WTC11 (cell line): Measurements from ENCODE around the gene C3.

ENCODE experiments used
- KAT7 ChIP-seq: sonication (generic); formaldehyde crosslinking; IDR thresholded peaks from 2 replicates; pipeline ENCODE4 v1.8.1; 2023; ENCODE audit warnings: missing genetic modification reagents, mild to moderate bottlenecking, borderline replicate concordance
- MYBL2 ChIP-seq: sonication (generic); formaldehyde crosslinking; IDR thresholded peaks from 2 replicates; pipeline ENCODE4 v1.8.1; 2023; ENCODE audit warnings: mild to moderate bottlenecking, moderate library complexity, missing genetic modification reagents
- NR1H2 ChIP-seq: sonication (generic); formaldehyde crosslinking; IDR thresholded peaks from 2 replicates; pipeline ENCODE4 v1.9.0; 2021; ENCODE audit warnings: mild to moderate bottlenecking, moderate library complexity, missing genetic modification reagents
- TCF7 ChIP-seq: sonication (generic); formaldehyde crosslinking; IDR thresholded peaks from 2 replicates; pipeline ENCODE4 v1.8.0; 2022; ENCODE audit warnings: mild to moderate bottlenecking, low read depth, missing genetic modification reagents, moderate library complexity
- ZBTB21 ChIP-seq: sonication (generic); formaldehyde crosslinking; IDR thresholded peaks from 2 replicates; pipeline ENCODE4 v1.8.1; 2023; ENCODE audit warnings: mild to moderate bottlenecking, missing genetic modification reagents, borderline replicate concordance
- ZNF423 ChIP-seq: fragments of 250-450 bp; sonication (Bioruptor Pico); IDR thresholded peaks from 2 replicates; pipeline ENCODE4 v2.1.2; 2022; ENCODE audit warnings: mild to moderate bottlenecking, moderate library complexity
- TF ChIP-seq, protein P1 (sequence below): sonication (generic); formaldehyde crosslinking; conservative IDR thresholded peaks from 2 replicates; pipeline ENCODE4 v1.8.1; 2022; ENCODE audit warnings: mild to moderate bottlenecking, missing genetic modification reagents
- TF ChIP-seq, protein P2 (sequence below): fragments of 200-600 bp; IDR thresholded peaks from 2 replicates; pipeline ENCODE4 v1.8.0; 2022; ENCODE audit warnings: antibody characterized with exemption

DNA sequence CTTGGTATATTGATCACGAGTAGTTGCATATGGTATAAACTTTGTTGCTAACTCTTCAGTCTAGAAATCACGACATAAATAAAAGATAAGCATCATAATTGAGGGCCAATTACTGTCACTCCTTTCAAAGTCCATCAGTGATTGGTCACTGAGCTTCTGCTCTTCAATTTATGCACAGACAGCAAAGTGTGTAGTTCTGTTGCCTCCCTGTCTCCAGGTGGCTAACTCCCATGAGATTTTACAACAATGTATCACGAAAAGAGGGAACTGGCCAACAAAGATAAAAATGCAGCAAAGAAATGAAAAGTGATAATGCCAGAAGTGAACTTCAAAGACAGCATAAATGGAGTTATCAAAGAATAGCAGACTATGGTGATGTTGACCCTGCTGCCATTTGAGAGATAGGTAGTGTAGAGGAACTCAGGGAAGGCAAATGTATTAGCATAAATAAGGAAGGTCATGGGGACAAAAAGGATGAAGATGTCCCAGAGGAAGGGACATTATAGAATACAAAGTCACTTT lies 37.8 kb downstream of the C3 start:
- TF ChIP-seq NR1H2 (no peak), ZBTB21 (CRISPR knock-in tag) (no peak), KAT7 (CRISPR knock-in tag) (no peak), TCF7 (CRISPR knock-in tag) (no peak), MYBL2 (CRISPR knock-in tag) (no peak), ZNF423 (CRISPR knock-in tag) (no peak)
- TF ChIP-seq, protein P1, sequence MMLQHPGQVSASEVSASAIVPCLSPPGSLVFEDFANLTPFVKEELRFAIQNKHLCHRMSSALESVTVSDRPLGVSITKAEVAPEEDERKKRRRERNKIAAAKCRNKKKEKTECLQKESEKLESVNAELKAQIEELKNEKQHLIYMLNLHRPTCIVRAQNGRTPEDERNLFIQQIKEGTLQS (CRISPR knock-in tag) = no peak
- TF ChIP-seq, protein P2, sequence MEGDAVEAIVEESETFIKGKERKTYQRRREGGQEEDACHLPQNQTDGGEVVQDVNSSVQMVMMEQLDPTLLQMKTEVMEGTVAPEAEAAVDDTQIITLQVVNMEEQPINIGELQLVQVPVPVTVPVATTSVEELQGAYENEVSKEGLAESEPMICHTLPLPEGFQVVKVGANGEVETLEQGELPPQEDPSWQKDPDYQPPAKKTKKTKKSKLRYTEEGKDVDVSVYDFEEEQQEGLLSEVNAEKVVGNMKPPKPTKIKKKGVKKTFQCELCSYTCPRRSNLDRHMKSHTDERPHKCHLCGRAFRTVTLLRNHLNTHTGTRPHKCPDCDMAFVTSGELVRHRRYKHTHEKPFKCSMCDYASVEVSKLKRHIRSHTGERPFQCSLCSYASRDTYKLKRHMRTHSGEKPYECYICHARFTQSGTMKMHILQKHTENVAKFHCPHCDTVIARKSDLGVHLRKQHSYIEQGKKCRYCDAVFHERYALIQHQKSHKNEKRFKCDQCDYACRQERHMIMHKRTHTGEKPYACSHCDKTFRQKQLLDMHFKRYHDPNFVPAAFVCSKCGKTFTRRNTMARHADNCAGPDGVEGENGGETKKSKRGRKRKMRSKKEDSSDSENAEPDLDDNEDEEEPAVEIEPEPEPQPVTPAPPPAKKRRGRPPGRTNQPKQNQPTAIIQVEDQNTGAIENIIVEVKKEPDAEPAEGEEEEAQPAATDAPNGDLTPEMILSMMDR = no peak
